Fibroblast of pulmonary artery (primary cell): ENCODE measurements around the gene RHPN2.

Experiments used
- DNase-seq: peaks from one replicate; pipeline ENCODE4 v3.0.0-alpha.2; 2010; ENCODE audit warnings: low read depth
- H3K4me3 ChIP-seq: replicated peaks from 2 replicates; pipeline ENCODE4 v1.5.1; 2011; ENCODE audit warnings: low read depth, mild to moderate bottlenecking, control low read depth, low read length, moderate library complexity
- CTCF ChIP-seq: IDR thresholded peaks from 2 replicates; pipeline ENCODE4 v1.5.1; 2011; ENCODE audit warnings: mild to moderate bottlenecking, control low read depth, low read length, inconsistent platforms; ENCODE audit errors: missing control alignments

The RHPN2 gene

GRCh38 chr19:33067121-33067520, 2.4 kb upstream of the RHPN2 start:
- H3K4me3 ChIP-seq, result no peak overlapping the region
- TF ChIP-seq CTCF, result no peak
- no peak for DNase-seq

- no peak overlapping the region for H3K4me3 ChIP-seq
- TF ChIP-seq CTCF, result no peak
- no peak for DNase-seq
Observed at GRCh38 chr19:33066543-33066942, 1.9 kb upstream of the RHPN2 start.

- peak overlapping the region; percentile 57 for H3K4me3 ChIP-seq
- TF ChIP-seq CTCF, result no peak
- DNase-seq, result no peak
Observed at GRCh38 chr19:33064458-33064791, 263 bp downstream of the RHPN2 start.

GRCh38 chr19:33063753-33064457, 783 bp downstream of the RHPN2 start:
- no peak for TF ChIP-seq CTCF
- H3K4me3 ChIP-seq, result peak overlapping the region; percentile 57
- DNase-seq, result no peak

- DNase-seq, result peak; percentile 43
- TF ChIP-seq CTCF, result no peak
- peak overlapping the region; percentile 57 for H3K4me3 ChIP-seq
Observed at GRCh38 chr19:33063356-33063752, 1.3 kb downstream of the RHPN2 start.

GRCh38 chr19:33062902-33063301, 1.8 kb downstream of the RHPN2 start:
- DNase-seq, result no peak
- TF ChIP-seq CTCF, result no peak
- no peak overlapping the region for H3K4me3 ChIP-seq

- TF ChIP-seq CTCF, result no peak
- H3K4me3 ChIP-seq, result no peak overlapping the region
Observed at GRCh38 chr19:33060586-33060985, 4.1 kb downstream of the RHPN2 start.

More at GRCh38 chr19:33060586-33060985, 4.1 kb downstream of the RHPN2 start:
- DNase-seq, result no peak
